Endodermal cell (in vitro differentiated cells): ENCODE results near the gene STX8. TPM values are rescaled to one million over a fixed set of nuclear protein-coding genes. Genes with fewer than 3 reads are reported as not detected.

Experiments used
- DNase-seq: peaks from one replicate; pipeline ENCODE4 v3.0.0-alpha.2; 2017
- H3K27ac ChIP-seq: 2 replicates; pipeline ENCODE4 v1.5.1; 2013; ENCODE audit warnings: mild to moderate bottlenecking, low read depth, low read length, moderate library complexity
- H3K27me3 ChIP-seq: 2 replicates; pipeline ENCODE4 v1.6.1; 2013; ENCODE audit warnings: mild to moderate bottlenecking, low read length, moderate library complexity; ENCODE audit not compliant: insufficient read depth, control insufficient read depth, poor library complexity, severe bottlenecking
- H3K36me3 ChIP-seq: 2 replicates; pipeline ENCODE4 v1.7.0; 2013; ENCODE audit warnings: mild to moderate bottlenecking, low read length, moderate library complexity; ENCODE audit not compliant: control insufficient read depth, insufficient read depth
- H3K4me1 ChIP-seq: one replicate; pipeline ENCODE4 v1.7.0; 2013; ENCODE audit warnings: low read length; ENCODE audit not compliant: control insufficient read depth, insufficient read depth
- H3K4me3 ChIP-seq: 2 replicates; pipeline ENCODE4 v1.5.1; 2013; ENCODE audit warnings: mild to moderate bottlenecking, low read length, moderate library complexity
- H3K9ac ChIP-seq: 2 replicates; pipeline ENCODE4 v1.6.1; 2013; ENCODE audit warnings: mild to moderate bottlenecking, low read length, moderate library complexity; ENCODE audit not compliant: poor library complexity, severe bottlenecking; ENCODE audit errors: extremely low read depth
- H3K9me3 ChIP-seq: 2 replicates; pipeline ENCODE4 v1.6.1; 2013; ENCODE audit warnings: mild to moderate bottlenecking, low read length, moderate library complexity; ENCODE audit not compliant: control insufficient read depth
- H3K27ac Mint-ChIP-seq: 2 replicates; pipeline ENCODE4 v1.8.0; 2020; ENCODE audit warnings: mixed read lengths
- H3K27me3 Mint-ChIP-seq: 2 replicates; pipeline ENCODE4 v1.8.0; 2021; ENCODE audit warnings: mild to moderate bottlenecking, mixed read lengths; ENCODE audit not compliant: insufficient read depth
- H3K36me3 Mint-ChIP-seq: 2 replicates; pipeline ENCODE4 v1.8.0; 2020; ENCODE audit warnings: low read depth, mixed read lengths
- H3K4me1 Mint-ChIP-seq: 2 replicates; pipeline ENCODE4 v1.8.0; 2020; ENCODE audit warnings: mixed read lengths
- H3K4me3 Mint-ChIP-seq: 2 replicates; pipeline ENCODE4 v1.8.0; 2020; ENCODE audit warnings: mild to moderate bottlenecking, moderate library complexity, mixed read lengths
- H3K9me3 Mint-ChIP-seq: 2 replicates; pipeline ENCODE4 v1.8.0; 2020; ENCODE audit warnings: mild to moderate bottlenecking, mixed read lengths
- WGBS, 2 experiments: methylation state at CpG; one replicate each; pipeline versions ENCODE4 v1.1.5 to v1.1.7; 2013; ENCODE audit warnings: missing lambda C conversion rate in 2 of 2, mixed read lengths in 1 of 2; ENCODE audit not compliant: insufficient coverage in 1 of 2, insufficient read length in 1 of 2; 5-methylcytosine and 5-hydroxymethylcytosine counted together
- total RNA-seq, 2 donors: library from RNA; stranded (reverse); fragmentation: NEBNext Ultra II Directional in 1 of 2; extraction: Animal tissue kit (Norgen Biotek cat#: 25700) in 1 of 2; gene quantifications; 2 replicates in 1 of 2; 3 replicates in 1 of 2; pipeline ENCODE4 v1.2.1, GENCODE V29; 2021
- TF ChIP-seq, protein P1 (sequence below): fragments of 200-600 bp; sonication (generic); conservative IDR thresholded peaks from 2 replicates; pipeline ENCODE4 v1.5.0; 2021; ENCODE audit warnings: antibody characterized with exemption, mild to moderate bottlenecking

STX8 gene
- total RNA-seq, 2 donors from 2014 or later, result 82.5 to 98.2 TPM

- no peaks in the 10 kb centered on the region for H3K36me3 ChIP-seq
- no peaks in the 10 kb centered on the region for H3K9me3 ChIP-seq
- TF ChIP-seq, protein P1, sequence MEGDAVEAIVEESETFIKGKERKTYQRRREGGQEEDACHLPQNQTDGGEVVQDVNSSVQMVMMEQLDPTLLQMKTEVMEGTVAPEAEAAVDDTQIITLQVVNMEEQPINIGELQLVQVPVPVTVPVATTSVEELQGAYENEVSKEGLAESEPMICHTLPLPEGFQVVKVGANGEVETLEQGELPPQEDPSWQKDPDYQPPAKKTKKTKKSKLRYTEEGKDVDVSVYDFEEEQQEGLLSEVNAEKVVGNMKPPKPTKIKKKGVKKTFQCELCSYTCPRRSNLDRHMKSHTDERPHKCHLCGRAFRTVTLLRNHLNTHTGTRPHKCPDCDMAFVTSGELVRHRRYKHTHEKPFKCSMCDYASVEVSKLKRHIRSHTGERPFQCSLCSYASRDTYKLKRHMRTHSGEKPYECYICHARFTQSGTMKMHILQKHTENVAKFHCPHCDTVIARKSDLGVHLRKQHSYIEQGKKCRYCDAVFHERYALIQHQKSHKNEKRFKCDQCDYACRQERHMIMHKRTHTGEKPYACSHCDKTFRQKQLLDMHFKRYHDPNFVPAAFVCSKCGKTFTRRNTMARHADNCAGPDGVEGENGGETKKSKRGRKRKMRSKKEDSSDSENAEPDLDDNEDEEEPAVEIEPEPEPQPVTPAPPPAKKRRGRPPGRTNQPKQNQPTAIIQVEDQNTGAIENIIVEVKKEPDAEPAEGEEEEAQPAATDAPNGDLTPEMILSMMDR, result no peak
- Mint-ChIP-seq H3K4me3 (no peak overlapping the region), H3K36me3 (peaks cover 9% of the 10 kb centered on the region), H3K9me3 (no peaks in the 10 kb centered on the region), H3K27ac (no peak overlapping the region), H3K27me3 (no peaks in the 10 kb centered on the region), H3K4me1 (peaks cover 7% of the 10 kb centered on the region)
- no peak overlapping the region for H3K27ac ChIP-seq
- no peaks in the 10 kb centered on the region for H3K4me1 ChIP-seq
- no peaks in the 10 kb centered on the region for H3K27me3 ChIP-seq
- no peak for DNase-seq
- no peak overlapping the region for H3K9ac ChIP-seq
- no peak overlapping the region for H3K4me3 ChIP-seq
- 76 to 89% methylated on average over 14 to 21 of the region's 21 CpGs for WGBS, 2 experiments
These were observed 326.2 kb downstream of the STX8 start for GRCh38 chr17:9249245-9249953.

- DNase-seq, result no peak
- 87 to 95% methylated on average over 18 to 21 of the region's 21 CpGs for WGBS, 2 experiments
- TF ChIP-seq, protein P1, result no peak
- no peak overlapping the region for H3K27ac ChIP-seq
- no peak overlapping the region for H3K4me3 ChIP-seq
- H3K4me3 Mint-ChIP-seq, result no peak overlapping the region
- no peaks in the 10 kb centered on the region for H3K9me3 ChIP-seq
- H3K9me3 Mint-ChIP-seq, result no peaks in the 10 kb centered on the region
- H3K4me1 Mint-ChIP-seq, result peaks cover 7% of the 10 kb centered on the region
- no peaks in the 10 kb centered on the region for H3K27me3 ChIP-seq
- H3K9ac ChIP-seq, result no peak overlapping the region
- no peaks in the 10 kb centered on the region for H3K4me1 ChIP-seq
- no peaks in the 10 kb centered on the region for H3K27me3 Mint-ChIP-seq
- H3K27ac Mint-ChIP-seq, result no peak overlapping the region
- H3K36me3 ChIP-seq, result no peaks in the 10 kb centered on the region
- peaks cover 9% of the 10 kb centered on the region for H3K36me3 Mint-ChIP-seq
These were observed 328.1 kb downstream of the STX8 start for GRCh38 chr17:9247401-9247938.

DNA sequence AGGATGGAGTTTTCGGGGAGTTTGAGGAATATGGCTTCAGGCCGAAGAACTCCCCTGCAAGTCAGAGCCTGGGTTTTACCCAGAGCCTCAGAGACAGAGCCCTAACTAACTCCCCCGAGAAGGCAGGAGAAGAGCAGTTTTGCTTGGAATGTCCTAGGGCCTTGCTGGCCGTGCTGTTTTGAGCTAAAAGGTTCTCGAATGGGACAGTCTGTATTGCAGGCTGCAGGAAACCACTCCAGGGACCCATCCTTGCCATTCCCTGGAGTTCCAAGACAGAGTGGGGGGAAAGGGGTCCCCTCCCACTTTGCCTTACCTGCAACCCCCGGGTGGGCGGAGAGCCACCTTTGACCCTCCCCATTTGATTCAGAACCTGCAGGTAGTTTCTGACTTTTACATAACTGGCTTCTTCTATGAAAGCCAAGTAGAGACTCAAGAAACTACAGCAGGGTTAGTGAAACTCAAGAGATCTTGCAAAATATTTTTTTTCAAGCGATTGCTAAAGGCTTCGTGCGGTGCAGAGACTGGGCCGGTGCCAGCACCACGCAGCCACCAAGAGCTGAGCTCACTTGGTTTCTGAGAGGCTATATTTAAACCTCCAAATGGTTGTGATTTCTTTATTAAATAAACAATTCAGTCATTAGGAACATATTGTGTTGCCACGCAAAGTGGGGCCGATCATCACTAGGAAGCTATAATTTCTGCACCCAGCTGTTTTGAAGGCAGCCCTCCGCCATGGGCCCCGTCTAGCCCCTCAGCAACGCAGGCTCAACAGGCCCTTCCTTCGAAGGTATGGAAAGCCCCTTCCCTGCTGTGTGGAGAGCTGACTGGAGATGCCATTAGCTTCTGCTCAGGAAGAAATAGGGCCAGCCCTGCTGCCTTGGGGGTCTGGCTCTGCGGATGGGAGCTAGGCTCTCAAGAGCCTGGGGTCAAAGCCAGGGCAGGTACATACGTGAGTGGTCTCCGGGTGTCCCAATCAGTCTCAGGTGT lies 331.3 kb downstream of the STX8 start:
- DNase-seq, result no peak
- H3K36me3 Mint-ChIP-seq, result peaks cover 3% of the 10 kb centered on the region
- H3K4me3 Mint-ChIP-seq, result no peak overlapping the region
- no peak overlapping the region for H3K27ac Mint-ChIP-seq
- Histone ChIP-seq H3K27ac (no peak overlapping the region), H3K27me3 (no peaks in the 10 kb centered on the region), H3K4me1 (peaks cover 10% of the 10 kb centered on the region), H3K4me3 (no peak overlapping the region), H3K36me3 (peaks cover 1% of the 10 kb centered on the region), H3K9me3 (no peaks in the 10 kb centered on the region), H3K9ac (no peak overlapping the region)
- H3K27me3 Mint-ChIP-seq, result no peaks in the 10 kb centered on the region
- H3K4me1 Mint-ChIP-seq, result peaks cover 22% of the 10 kb centered on the region
- TF ChIP-seq, protein P1, result no peak
- no peaks in the 10 kb centered on the region for H3K9me3 Mint-ChIP-seq
- 91 to 93% methylated on average over 15 to 21 of the region's 21 CpGs for WGBS, 2 experiments
